IMR-90 (cell line): ENCODE data around the gene ITPR3. TPM values are rescaled to one million over a fixed set of nuclear protein-coding genes. Genes with fewer than 3 reads are reported as not detected.

ENCODE experiments used
- ATAC-seq: fragments of 200-7000 bp; cut with Tn5 transposase; 2 replicates; pipeline ENCODE4 v1.9.1; 2020; ENCODE audit warnings: low read depth, mild to moderate bottlenecking, moderate library complexity
- BruUV-seq: library from RNA; stranded (reverse); fragments of 400-500 nt; replicated peaks from 2 replicates; lab custom pipeline; 2021; lab: Mats Ljungman, UMichigan
- CTCF ChIA-PET: fragments of 300-600 bp; formaldehyde crosslinking; extraction: SDS; loops from one replicate; lab custom pipeline; 2021; ENCODE audit warnings: antibody characterized with exemption; lab: Yijun Ruan, JAX
- POLR2A ChIA-PET: fragments of 300-600 bp; sonication (Branson Sonifier 250); formaldehyde crosslinking; loops from one replicate; lab custom pipeline; 2022; ENCODE audit warnings: antibody characterized with exemption; ENCODE audit not compliant: unreplicated experiment; lab: Charles Lee
- DNase-seq: peaks from one replicate; pipeline ENCODE4 v3.0.0; 2013
- H2AFZ ChIP-seq: replicated peaks from 2 replicates; pipeline ENCODE3; 2013; ENCODE audit warnings: low read length, mild to moderate bottlenecking; ENCODE audit not compliant: poor library complexity
- H2AK5ac ChIP-seq: 2 replicates; pipeline ENCODE4 v1.6.1; 2013; ENCODE audit warnings: low read depth, low read length, inconsistent platforms
- H2AK9ac ChIP-seq: replicated peaks from 2 replicates; pipeline ENCODE3; 2013; ENCODE audit warnings: mild to moderate bottlenecking, low read depth, low read length, moderate library complexity; ENCODE audit not compliant: poor library complexity
- H2BK120ac ChIP-seq: 2 replicates; pipeline ENCODE4 v1.6.1; 2013; ENCODE audit warnings: low read depth, low read length, inconsistent platforms
- H2BK15ac ChIP-seq: 3 replicates; pipeline ENCODE4 v1.6.1; 2013; ENCODE audit warnings: low read depth, low read length, inconsistent platforms
- H2BK20ac ChIP-seq: 2 replicates; pipeline ENCODE4 v1.6.1; 2013; ENCODE audit warnings: low read depth, mild to moderate bottlenecking, inconsistent platforms, low read length, moderate library complexity
- H2BK5ac ChIP-seq: 2 replicates; pipeline ENCODE4 v1.6.1; 2013; ENCODE audit warnings: mild to moderate bottlenecking, low read depth, low read length, inconsistent platforms; ENCODE audit not compliant: poor library complexity, severe bottlenecking
- H3K14ac ChIP-seq: replicated peaks from 2 replicates; pipeline ENCODE4 v1.6.1; 2013; ENCODE audit warnings: low read depth, low read length, inconsistent platforms
- H3K18ac ChIP-seq: 2 replicates; pipeline ENCODE4 v1.6.1; 2013; ENCODE audit warnings: low read depth, low read length, control low read depth
- H3K23ac ChIP-seq: 2 replicates; pipeline ENCODE4 v1.6.1; 2013; ENCODE audit warnings: low read depth, low read length, inconsistent platforms
- H3K27ac ChIP-seq: 2 replicates; pipeline ENCODE4 v1.5.1; 2013; ENCODE audit warnings: mild to moderate bottlenecking, control low read depth, low read length; ENCODE audit not compliant: insufficient read depth
- H3K27me3 ChIP-seq: 2 replicates; pipeline ENCODE4 v1.6.1; 2013; ENCODE audit warnings: low read length; ENCODE audit not compliant: control insufficient read depth, insufficient read depth
- H3K36me3 ChIP-seq: 2 replicates; pipeline ENCODE4 v1.6.1; 2013; ENCODE audit warnings: low read length, mixed read lengths; ENCODE audit not compliant: control insufficient read depth, insufficient read depth
- H3K4ac ChIP-seq: 2 replicates; pipeline ENCODE4 v1.6.1; 2013; ENCODE audit warnings: low read depth, low read length, inconsistent platforms
- H3K4me1 ChIP-seq: 2 replicates; pipeline ENCODE4 v1.6.1; 2013; ENCODE audit warnings: low read length, mixed read lengths; ENCODE audit not compliant: control insufficient read depth, insufficient read depth
- H3K4me2 ChIP-seq: 2 replicates; pipeline ENCODE4 v1.6.1; 2013; ENCODE audit warnings: low read depth, mild to moderate bottlenecking, control low read depth, low read length, moderate library complexity
- H3K4me3 ChIP-seq: 2 replicates; pipeline ENCODE4 v1.5.1; 2013; ENCODE audit warnings: low read depth, mild to moderate bottlenecking, control low read depth, low read length, moderate library complexity; ENCODE audit not compliant: insufficient read depth
- H3K56ac ChIP-seq: 2 replicates; pipeline ENCODE4 v1.6.1; 2013; ENCODE audit warnings: low read length, inconsistent platforms; ENCODE audit not compliant: insufficient read depth; ENCODE audit errors: extremely low read depth
- H3K79me1 ChIP-seq, 2 experiments: 2 replicates each; pipeline ENCODE4 v1.6.1; 2013; ENCODE audit warnings: low read length in 2 of 2, inconsistent platforms in 1 of 2, low read depth in 1 of 2
- H3K9ac ChIP-seq: 2 replicates; pipeline ENCODE4 v1.6.1; 2013; ENCODE audit warnings: low read depth, low read length, control low read depth
- H3K9me1 ChIP-seq: 2 replicates; pipeline ENCODE4 v1.6.1; 2013; ENCODE audit warnings: low read length, inconsistent platforms; ENCODE audit not compliant: insufficient read depth
- H3K9me3 ChIP-seq: 2 replicates; pipeline ENCODE4 v1.6.1; 2013; ENCODE audit warnings: low read length; ENCODE audit not compliant: control insufficient read depth, insufficient read depth
- H4K20me1 ChIP-seq: 2 replicates; pipeline ENCODE4 v1.6.1; 2013; ENCODE audit warnings: low read length, inconsistent platforms; ENCODE audit not compliant: insufficient read depth
- H4K5ac ChIP-seq: 2 replicates; pipeline ENCODE4 v1.6.1; 2013; ENCODE audit warnings: mild to moderate bottlenecking, low read depth, low read length, control low read depth
- H4K8ac ChIP-seq, 2 experiments: 2 replicates each; pipeline ENCODE4 v1.6.1; 2013; ENCODE audit warnings: low read depth in 2 of 2, low read length in 2 of 2, control low read depth in 1 of 2, inconsistent platforms in 1 of 2
- H4K91ac ChIP-seq: 2 replicates; pipeline ENCODE4 v1.6.1; 2013; ENCODE audit warnings: low read depth, low read length, inconsistent platforms; ENCODE audit not compliant: insufficient read depth
- CTCF ChIP-seq: conservative IDR thresholded peaks from 2 replicates; pipeline ENCODE4 v1.5.1; 2012; ENCODE audit warnings: mild to moderate bottlenecking, low read depth, low read length, improper control_type of control experiment
- MAFK ChIP-seq: IDR thresholded peaks from 2 replicates; pipeline ENCODE4 v1.6.1; 2012; ENCODE audit warnings: low read depth, low read length, improper control_type of control experiment
- MAZ ChIP-seq: IDR thresholded peaks from 2 replicates; pipeline ENCODE4 v1.6.1; 2012; ENCODE audit warnings: low read depth, mild to moderate bottlenecking, low read length, improper control_type of control experiment, moderate library complexity, borderline replicate concordance
- RCOR1 ChIP-seq: IDR thresholded peaks from 2 replicates; pipeline ENCODE4 v1.6.1; 2012; ENCODE audit warnings: mild to moderate bottlenecking, low read length, improper control_type of control experiment; ENCODE audit not compliant: insufficient replicate concordance
- WGBS, 2 experiments: methylation state at CpG; one replicate each; pipeline versions ENCODE4 v1.1.5 to v1.1.7; 2013; ENCODE audit warnings: missing lambda C conversion rate in 2 of 2; ENCODE audit not compliant: insufficient read length in 1 of 2; ENCODE audit errors: extremely low coverage in 2 of 2; 5-methylcytosine and 5-hydroxymethylcytosine counted together
- dilution Hi-C: fragments of 300-500 bp; cut with HindIII; formaldehyde crosslinking; loops from one replicate; pipeline ENCODE4 v1.14.3; 2018; ENCODE audit warnings: low sequenced_read_pairs; ENCODE audit not compliant: unreplicated experiment
- in situ Hi-C: fragments of 300-500 bp; cut with MboI; formaldehyde crosslinking; loops from 3 replicates; pipeline ENCODE4 v1.14.3; 2019; ENCODE audit warnings: low sequenced_read_pairs, inconsistent platforms, mixed read lengths
- intact Hi-C: fragments of 100-400 bp; cut with micrococcal nuclease; formaldehyde crosslinking; loops from 2 replicates; pipeline ENCODE4 v1.10.0; 2022
- polyA plus RNA-seq, 3 experiments: library from polyadenylated mRNA; depleted of rRNA; stranded (reverse); fragments of >200 nt; gene quantifications; 2 replicates each; pipeline ENCODE4 v1.2.3, GENCODE V29; 2012; ENCODE audit warnings: low replicate concordance in 1 of 3
- total RNA-seq: library from RNA; depleted of rRNA; stranded (reverse); fragments of >200 nt; gene quantifications from 2 replicates; pipeline ENCODE4 v1.2.3, GENCODE V29; 2012

ITPR3 gene
- total and polyA plus RNA-seq, 2 of the 4 experiments (the other 2 are of a cell fraction), result 1.6 to 3.7 TPM

- TF ChIP-seq RCOR1 (no peak), MAFK (no peak), MAZ (no peak), CTCF (no peak)
- BruUV-seq, result no TSS peak
- POLR2A ChIA-PET, result no interaction called here
Measured at GRCh38 chr6:33716379-33716778, 95.3 kb downstream of the ITPR3 start.

More at GRCh38 chr6:33716379-33716778, 95.3 kb downstream of the ITPR3 start:
- Histone ChIP-seq H4K20me1 (no peaks in the 10 kb centered on the region), H3K27me3 (peaks cover 43% of the 10 kb centered on the region), H3K56ac (no peak overlapping the region), H2AK5ac (no peak overlapping the region), H4K8ac (no peak overlapping the region), H3K4me1 (no peaks in the 10 kb centered on the region), H3K14ac (no peak overlapping the region), H3K4me3 (no peak overlapping the region), H3K23ac (no peak overlapping the region), H4K5ac (no peak overlapping the region), H3K9me1 (no peaks in the 10 kb centered on the region), H2BK5ac (no peak overlapping the region), H3K9ac (no peak overlapping the region), H2BK15ac (no peak overlapping the region), H3K36me3 (no peaks in the 10 kb centered on the region), H2AFZ (no peak overlapping the region), H2AK9ac (no peak overlapping the region), H3K18ac (no peak overlapping the region), H2BK20ac (no peak overlapping the region), H2BK120ac (no peak overlapping the region), H3K9me3 (no peaks in the 10 kb centered on the region), H3K4ac (no peak overlapping the region), H3K4me2 (no peak overlapping the region), H3K79me1 (0 out of 4 replicates have a peak, but pooled peaks cover 0 to under 1% of the 10 kb centered on the region in 2 experiments), H4K91ac (no peak overlapping the region), H3K27ac (no peak overlapping the region)
- 88% methylated on average over 3 of the region's 7 CpGs; no CpG with 5 or more reads in 1 of the 2 experiments for WGBS, 2 experiments
- CTCF ChIA-PET, result no interaction called here
- DNase-seq (no peak), ATAC-seq (no peak)
- dilution Hi-C loops (no loop called here), intact Hi-C loops (no loop called here), in situ Hi-C loops (loop anchor here (10.0 kb wide), 1 partner anchor 438 kb away; no protein-coding TSS in a partner anchor)
